K562 (cell line): ENCODE results near the gene CELSR2. TPM values are rescaled to one million over a fixed set of nuclear protein-coding genes. Genes with fewer than 3 reads are reported as not detected.

Experiments used
- ATF3 ChIP-seq, 2 experiments: fragments of 450-650 bp in 1 of 2; sonication (generic) in 1 of 2; formaldehyde crosslinking in 1 of 2; IDR thresholded peaks in 1 of 2; conservative IDR thresholded peaks in 1 of 2; 2 replicates each; pipeline versions ENCODE4 v1.6.1 to v1.8.1; 2016 to 2023; ENCODE audit warnings: mild to moderate bottlenecking in 2 of 2, moderate library complexity in 2 of 2, inconsistent platforms in 1 of 2, missing genetic modification reagents in 1 of 2
- CTCF ChIP-seq, 3 experiments: IDR thresholded peaks in 2 of 3; conservative IDR thresholded peaks in 1 of 3; 2 replicates each; pipeline ENCODE4 v1.5.1; 2011 to 2012; ENCODE audit warnings: low read length in 3 of 3, mild to moderate bottlenecking in 3 of 3, control low read depth in 2 of 3, improper control_type of control experiment in 1 of 3, inconsistent platforms in 1 of 3, low read depth in 1 of 3, mixed read lengths in 1 of 3, moderate library complexity in 1 of 3; ENCODE audit not compliant: insufficient read depth in 2 of 3
- NR2F6 ChIP-seq: fragments of 450-650 bp; formaldehyde crosslinking; IDR thresholded peaks from 2 replicates; pipeline ENCODE4 v1.4.0; 2020; ENCODE audit warnings: mild to moderate bottlenecking
- RAD21 ChIP-seq, 2 experiments: fragments of 250-450 bp in 1 of 2; fragments of 450-650 bp in 1 of 2; sonication (Bioruptor Pico) in 1 of 2; formaldehyde crosslinking in 1 of 2; IDR thresholded peaks in 1 of 2; conservative IDR thresholded peaks in 1 of 2; 2 replicates each; pipeline versions ENCODE4 v1.4.0 to v1.8.0; 2020 to 2022; ENCODE audit warnings: mild to moderate bottlenecking in 2 of 2, moderate library complexity in 1 of 2
- STAT5A ChIP-seq: IDR thresholded peaks from 2 replicates; pipeline ENCODE4 v1.6.1; 2012; ENCODE audit warnings: low read length, inconsistent platforms, borderline replicate concordance
- ZBTB17 ChIP-seq: fragments of 450-650 bp; formaldehyde crosslinking; IDR thresholded peaks from 2 replicates; pipeline ENCODE4 v1.4.0; 2020; ENCODE audit warnings: mild to moderate bottlenecking
- ZFX ChIP-seq: sonication (generic); formaldehyde crosslinking; IDR thresholded peaks from 2 replicates; pipeline ENCODE4 v1.8.0; 2022; ENCODE audit warnings: mild to moderate bottlenecking, missing genetic modification reagents, moderate library complexity
- ZNF311 ChIP-seq: fragments of 250-450 bp; sonication (Bioruptor Pico); IDR thresholded peaks from 2 replicates; pipeline ENCODE4 v1.4.0; 2020; ENCODE audit warnings: mild to moderate bottlenecking, moderate library complexity
- ZNF444 ChIP-seq: fragments of 250-450 bp; sonication (Bioruptor Pico); IDR thresholded peaks from 2 replicates; pipeline ENCODE4 v1.4.0; 2020; ENCODE audit warnings: mild to moderate bottlenecking, moderate library complexity
- polyA plus RNA-seq, 8 experiments: library from polyadenylated mRNA; depleted of rRNA in 4 of 8; stranded (reverse) in 5 of 8; unstranded in 3 of 8; fragments of >200 nt; fragmentation: Nextera tagmentation in 2 of 8; fragmentation: Illumina TruSeq in 1 of 8; extraction: Ambion mirVana in 2 of 8; extraction: Trizol in 1 of 8; gene quantifications; 2 replicates each; pipeline versions ENCODE4 v1.2.1 to v1.2.3, GENCODE V29; 2011 to 2014; ENCODE audit warnings: inconsistent platforms in 1 of 8, missing spikeins in 1 of 8
- total RNA-seq, 7 experiments: library from RNA; depleted of rRNA in 6 of 7; stranded (reverse); fragments of >200 nt in 6 of 7; fragmentation: Illumina TruSeq in 2 of 7; extraction: Trizol in 2 of 7; gene quantifications; 2 replicates each; pipeline versions ENCODE4 v1.2.1 to v1.2.3, GENCODE V29; 2011 to 2021; ENCODE audit warnings: low replicate concordance in 1 of 7

Gene CELSR2
- total and polyA plus RNA-seq, 9 of the 15 experiments (the other 6 are each of a cell fraction or from before 2014, with no cell fraction given), result 0.31 to 21.9 (median 4.2) TPM

- TF ChIP-seq RAD21 (CRISPR knock-in tag; conservative IDR thresholded peaks at IDR 0.05 in 1 of 2, IDR thresholded peaks at IDR 0.05 in 1 of 2) (peak in 1 of 2 experiments; percentile 29; a peak in 2 of 4 replicates), STAT5A (no peak), ZBTB17 (CRISPR knock-in tag) (no peak), ATF3 (IDR thresholded peaks at IDR 0.05) (no peak), ATF3 (CRISPR knock-in tag; conservative IDR thresholded peaks at IDR 0.05) (0 out of 2 replicates have a peak, but pooled peaks have one; percentile 47), ZNF444 (CRISPR knock-in tag) (no peak), NR2F6 (CRISPR knock-in tag) (no peak), CTCF (IDR thresholded peaks at IDR 0.05 in 2 of 3, conservative IDR thresholded peaks at IDR 0.05 in 1 of 3; ENCODE audit: insufficient read depth in 2 of 3, low read depth in 1 of 3, low read length in 3 of 3) (peak in 2 of 3 experiments; percentile 18; a peak in 1 of 6 replicates), ZFX (0 out of 2 replicates have a peak, but pooled peaks have one; percentile 49), ZNF311 (CRISPR knock-in tag) (no peak)
These were observed 26.5 kb downstream of the CELSR2 start (continued) for GRCh38 chr1:109275706-109276345.
